CD4-positive, alpha-beta T cell treated with Interleukin-12 subunit alpha and Interleukin-12 subunit beta, for 1 hour (primary cell): ENCODE measurements around the gene DCAF8.

Experiments
- DNase-seq: peaks from one replicate; pipeline ENCODE4 v3.0.0-alpha.2; 2020

The DCAF8 gene

GRCh38 chr1:160261556-160261892 is 825 bp downstream of the DCAF8 start:
- peak; percentile 88 for DNase-seq

GRCh38 chr1:160260406-160261382 is 1.7 kb downstream of the DCAF8 start:
- DNase-seq: peak; percentile 15

GRCh38 chr1:160258177-160258798 is 4.1 kb downstream of the DCAF8 start:
- no peak for DNase-seq

- DNase-seq: no peak
Observed at GRCh38 chr1:160257411-160258015, 4.8 kb downstream of the DCAF8 start.

DNA sequence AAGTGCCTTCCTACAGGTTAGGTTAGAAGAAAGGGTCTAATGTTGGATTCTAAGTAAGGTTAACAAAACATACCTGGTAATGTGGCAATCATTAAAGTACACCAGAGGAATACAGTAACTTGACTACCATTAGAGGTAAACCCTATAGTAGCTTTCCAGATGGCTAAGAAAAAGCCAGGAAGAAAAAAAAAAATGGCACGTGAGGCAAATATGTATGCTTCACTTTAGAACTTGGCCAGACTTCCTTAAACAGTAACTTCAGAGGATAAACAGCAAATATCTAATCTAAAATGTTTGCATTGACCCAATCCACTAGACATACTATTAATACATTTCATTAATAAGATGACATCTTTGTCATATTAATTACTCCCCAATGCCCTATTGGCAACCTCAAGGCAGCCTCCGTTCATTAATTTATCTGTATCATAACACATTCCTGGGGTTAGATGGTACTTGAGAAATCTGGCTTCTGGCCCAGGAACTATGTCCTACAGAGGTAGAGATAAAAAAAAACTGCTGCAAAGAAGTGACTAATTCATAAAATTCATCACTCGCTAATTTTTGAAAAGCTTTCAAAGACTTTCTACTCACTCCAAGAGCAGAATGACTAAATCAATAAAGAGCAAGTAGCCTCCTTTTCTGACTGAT is 5.8 kb downstream of the DCAF8 start:
- DNase-seq: no peak

DNA sequence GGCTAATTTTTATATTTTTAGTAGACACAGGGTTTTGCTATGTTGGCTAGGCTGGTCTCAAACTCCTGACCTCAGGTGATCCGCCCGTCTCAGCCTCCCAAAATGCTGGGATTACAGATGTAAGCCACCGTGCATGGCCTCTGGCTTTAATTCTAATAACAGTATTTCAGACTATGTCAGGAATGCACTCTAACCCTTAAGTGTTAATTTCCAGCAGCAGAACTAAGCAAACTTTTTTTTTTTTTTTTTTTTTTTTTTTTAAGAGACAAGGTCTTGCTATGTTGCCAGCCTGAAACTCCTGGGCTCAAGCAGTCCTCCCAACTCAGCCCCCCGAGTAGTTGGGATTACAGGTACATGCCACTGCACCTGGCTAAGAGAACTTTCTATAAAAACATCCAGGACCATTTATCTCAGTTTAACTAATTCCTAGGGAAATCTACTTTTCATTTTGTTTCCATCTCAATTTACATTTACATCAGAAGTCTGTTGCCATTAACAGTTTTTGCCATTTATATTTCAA is 6.5 kb downstream of the DCAF8 start:
- no peak for DNase-seq

DNA sequence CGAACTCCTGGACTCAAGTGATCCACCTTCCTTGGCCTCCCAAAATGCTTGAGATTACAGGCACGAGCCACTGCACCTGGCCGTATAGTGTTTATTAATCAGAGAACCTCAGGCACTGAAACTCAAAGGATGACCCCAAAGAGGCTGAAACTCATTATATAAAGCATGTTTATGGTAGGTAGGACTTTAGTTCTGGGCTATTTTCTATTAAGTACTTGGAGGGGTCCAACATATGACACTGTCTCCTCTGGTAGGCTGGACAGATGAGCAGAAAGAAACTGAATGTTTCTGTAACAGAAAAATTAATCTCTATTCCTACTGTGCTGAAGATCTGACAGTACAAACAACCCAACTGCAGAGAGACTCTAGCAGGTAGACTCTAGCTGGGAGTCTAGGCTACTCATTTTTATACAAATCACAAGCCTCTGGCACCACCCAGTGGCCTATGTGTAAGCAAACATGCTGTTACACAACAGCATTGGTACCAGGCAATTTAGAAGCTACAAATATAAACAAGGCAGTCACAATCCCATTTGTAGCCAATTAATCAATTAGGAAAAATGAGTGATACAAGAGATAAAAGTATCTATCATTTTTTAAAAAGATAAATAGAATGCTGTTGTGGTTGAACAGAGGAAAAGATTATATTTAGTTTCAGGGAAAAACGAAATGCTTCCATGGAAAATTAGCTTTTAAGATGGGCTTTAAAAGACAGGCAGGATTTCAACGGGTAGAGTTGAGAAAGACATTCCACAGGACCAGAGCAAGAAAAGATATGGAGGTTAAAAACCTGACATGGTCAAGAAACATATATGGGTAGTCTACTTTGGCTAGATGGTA is 10.4 kb downstream of the DCAF8 start:
- peak; percentile 71 for DNase-seq

DNA sequence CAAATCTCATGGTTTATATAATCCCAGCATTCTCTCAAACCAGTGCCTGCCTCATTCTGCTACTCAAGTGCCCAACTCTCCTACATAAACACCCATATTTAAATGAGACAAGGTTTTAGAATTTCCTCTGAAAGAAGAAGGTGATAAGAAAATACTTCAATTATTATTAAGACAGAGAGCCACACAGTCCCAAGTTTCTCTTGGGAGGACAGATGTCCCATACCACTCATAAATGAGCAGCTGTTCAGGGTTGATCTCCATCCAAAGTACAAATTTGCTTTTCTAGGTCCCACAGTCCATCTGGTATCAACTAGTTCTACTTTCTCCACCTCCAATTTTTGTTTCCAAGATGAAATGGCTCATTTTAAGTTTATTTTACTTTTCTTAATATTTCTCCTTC is 11.3 kb downstream of the DCAF8 start:
- no peak for DNase-seq

DNA sequence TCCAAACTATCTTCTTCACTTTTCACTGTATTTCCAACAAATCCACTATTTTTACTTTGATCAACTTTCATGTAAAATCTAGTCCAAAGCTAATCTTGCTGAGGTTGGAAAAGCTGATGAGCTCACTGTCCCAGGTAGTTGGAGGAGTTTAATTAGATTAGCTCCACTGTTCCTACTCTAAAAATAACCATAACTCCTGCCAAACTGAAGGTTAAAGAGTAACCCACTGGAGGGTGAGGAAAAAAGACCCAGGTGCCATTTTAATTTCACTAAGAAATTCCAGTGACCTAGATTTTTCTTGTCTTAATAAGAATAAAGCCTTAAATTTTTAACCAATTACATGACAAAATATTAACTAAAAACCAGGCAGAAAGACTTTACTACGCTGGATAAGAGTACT is 15.3 kb downstream of the DCAF8 start:
- no peak for DNase-seq

DNA sequence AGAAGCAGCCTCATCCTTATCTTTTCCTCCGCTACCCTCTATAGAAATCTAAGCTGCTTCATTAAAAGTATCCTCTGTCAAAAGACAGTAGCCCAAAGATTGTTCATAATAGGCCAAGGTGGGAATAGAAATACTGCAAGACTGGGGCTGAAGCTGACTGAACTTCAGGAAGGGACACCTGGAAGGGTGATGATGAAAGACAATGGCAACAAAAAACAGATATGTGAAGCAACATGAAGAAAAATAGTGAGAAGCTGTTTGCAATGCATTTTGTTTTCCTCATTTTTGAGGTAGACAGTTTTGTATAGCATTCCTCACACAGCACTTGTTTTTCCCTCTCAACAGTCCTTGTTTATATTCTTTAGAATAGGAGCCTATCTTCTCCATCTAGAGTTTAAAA is 16.9 kb downstream of the DCAF8 start:
- DNase-seq: no peak

DNA sequence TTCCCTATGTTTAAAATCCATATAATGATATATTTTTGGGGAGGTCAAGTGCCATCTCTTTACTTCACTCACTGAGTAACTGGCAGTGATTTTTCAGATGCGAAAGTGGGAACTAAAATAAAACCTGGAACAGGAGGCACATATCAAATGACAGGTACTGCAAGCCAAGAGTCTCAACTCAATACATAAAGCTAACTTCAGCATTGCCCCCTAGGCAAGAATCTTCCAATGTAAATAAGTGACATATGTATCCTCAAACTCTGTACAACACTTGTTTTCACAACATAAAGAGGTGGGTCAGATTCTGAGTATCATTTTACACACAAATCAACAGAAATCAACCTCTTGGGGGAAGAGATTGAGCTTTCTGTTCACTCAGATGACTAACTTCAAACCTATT is 18.1 kb downstream of the DCAF8 start:
- DNase-seq: no peak

- no peak for DNase-seq
Observed at GRCh38 chr1:160243767-160244166, 18.6 kb downstream of the DCAF8 start.

DNA sequence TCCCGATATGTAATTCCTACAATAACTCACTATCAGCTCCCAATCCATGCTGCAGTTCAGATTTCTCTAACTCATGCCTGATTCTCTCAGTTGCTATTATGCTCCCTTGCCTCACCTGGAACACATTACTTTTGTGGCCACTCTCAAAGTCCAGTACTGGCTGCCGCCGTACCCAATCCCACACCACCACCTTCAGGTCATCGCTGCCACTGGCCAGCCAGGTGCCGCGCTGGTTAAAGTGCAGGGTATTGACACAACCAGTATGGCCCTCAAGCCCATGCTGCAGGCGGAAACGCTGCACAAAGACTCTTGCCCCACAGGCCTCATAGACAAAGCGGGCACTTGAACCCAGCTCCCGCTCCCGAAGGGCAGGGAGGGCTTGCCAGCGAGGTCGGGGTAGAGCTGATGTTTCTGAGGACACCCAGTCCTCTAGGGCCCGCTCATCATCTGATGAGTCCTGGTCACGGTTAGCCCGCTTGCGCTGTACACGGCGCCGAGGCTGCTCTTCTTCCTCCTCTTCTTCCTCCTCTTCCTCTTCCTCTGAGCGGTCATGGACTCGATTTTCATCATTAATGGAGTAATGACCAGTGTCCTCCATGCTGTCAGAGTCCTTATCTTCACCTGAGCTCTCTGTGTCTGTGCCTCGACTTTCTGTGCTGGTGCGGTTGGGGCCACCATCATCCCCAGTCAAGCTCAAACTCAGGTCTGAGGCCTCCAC is 22.6 kb downstream of the DCAF8 start:
- DNase-seq: no peak

DNA sequence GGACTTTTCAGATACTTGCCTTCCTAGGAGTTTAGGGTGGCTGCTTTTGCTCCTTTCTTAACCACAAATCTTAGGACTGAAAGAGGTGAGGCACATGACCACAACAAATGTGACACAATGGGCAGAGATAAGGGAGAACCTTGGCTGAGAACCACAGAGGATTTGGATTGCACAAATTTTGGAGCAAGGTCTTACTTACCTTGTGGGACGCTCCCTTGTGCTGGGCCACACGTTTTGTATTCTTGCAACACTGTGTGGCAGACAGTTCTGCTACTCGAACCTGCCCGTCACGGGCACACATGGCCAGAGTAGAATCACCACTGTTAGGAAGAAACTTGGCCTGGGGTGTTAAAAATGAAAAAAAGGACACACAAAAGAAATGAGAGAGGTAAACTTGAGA is 23.9 kb downstream of the DCAF8 start:
- no peak for DNase-seq

DNA sequence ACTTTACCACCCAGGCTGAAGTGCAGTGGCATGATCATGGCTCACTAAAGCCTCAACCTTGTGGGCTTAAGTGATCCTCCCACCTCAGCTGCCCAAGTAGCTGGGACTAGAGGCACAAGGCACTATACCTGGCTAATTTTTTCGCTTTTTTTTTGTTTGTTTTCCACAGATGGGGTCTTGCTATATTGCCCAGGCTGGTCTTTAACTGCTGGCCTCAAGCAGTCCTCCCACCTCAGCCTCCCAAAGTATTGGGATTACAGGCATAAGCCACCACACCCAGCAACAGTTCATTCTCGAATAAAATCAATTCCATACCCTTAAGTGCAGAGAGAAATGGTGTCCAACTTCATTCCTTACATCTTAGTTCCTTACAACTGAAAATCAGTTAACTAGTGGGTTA is 24.8 kb downstream of the DCAF8 start:
- no peak for DNase-seq

DNA sequence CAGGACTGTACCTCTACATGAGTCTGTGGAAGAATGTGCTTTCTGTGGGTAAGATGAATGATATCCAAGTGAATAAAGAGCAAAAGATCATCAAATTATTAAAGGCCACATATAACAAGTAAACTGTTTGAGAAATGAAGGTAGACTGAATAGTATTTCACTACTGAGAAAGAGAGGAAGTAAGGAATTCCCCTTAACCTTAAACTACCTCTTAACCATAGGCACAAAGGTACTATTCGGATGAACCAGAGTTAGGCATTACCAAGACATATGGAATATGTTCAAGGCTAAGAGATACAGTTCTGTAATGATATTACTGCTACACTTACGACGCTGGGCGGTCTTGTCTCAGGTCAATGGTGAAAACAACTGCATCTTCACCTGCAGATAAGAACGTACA is 25.5 kb downstream of the DCAF8 start:
- no peak for DNase-seq

DNA sequence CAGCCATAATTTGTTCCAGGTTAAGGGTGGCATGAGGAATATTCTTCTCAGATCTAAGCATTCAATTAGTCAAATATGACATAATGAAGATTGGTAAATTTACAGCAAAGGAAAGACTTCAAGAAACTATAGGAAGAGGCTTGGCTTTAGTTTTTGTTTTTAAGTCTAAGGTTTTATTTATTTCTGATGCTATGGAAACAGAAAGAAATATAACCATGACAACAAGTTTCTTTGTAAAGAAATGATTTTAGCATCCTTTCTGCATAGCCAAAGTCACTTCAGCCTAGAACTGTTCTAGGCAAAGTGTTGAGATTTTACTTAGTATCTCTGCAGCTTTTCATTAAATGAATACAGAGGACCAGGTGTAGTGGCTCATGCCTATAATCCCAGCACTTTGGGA is 29.4 kb downstream of the DCAF8 start:
- DNase-seq: no peak

DNA sequence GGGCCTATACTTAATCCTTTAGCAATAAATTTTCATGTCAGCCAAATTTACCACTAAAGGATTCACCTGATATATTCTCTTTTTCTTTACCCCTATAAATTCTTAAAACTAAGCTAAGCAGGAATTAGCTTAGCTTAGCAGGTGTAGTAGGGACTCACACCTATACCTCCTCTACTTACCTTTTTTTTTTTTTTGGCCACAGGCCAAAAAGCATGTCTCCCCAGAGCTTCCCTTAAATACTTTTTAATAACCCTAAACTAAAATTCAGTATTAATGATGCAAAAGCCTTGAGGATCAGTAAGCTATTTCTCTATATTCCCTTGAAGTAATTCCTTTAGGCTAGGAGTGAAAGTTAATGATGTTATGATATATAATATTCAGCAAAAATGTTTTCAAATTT is 33.9 kb downstream of the DCAF8 start:
- DNase-seq: no peak

DNA sequence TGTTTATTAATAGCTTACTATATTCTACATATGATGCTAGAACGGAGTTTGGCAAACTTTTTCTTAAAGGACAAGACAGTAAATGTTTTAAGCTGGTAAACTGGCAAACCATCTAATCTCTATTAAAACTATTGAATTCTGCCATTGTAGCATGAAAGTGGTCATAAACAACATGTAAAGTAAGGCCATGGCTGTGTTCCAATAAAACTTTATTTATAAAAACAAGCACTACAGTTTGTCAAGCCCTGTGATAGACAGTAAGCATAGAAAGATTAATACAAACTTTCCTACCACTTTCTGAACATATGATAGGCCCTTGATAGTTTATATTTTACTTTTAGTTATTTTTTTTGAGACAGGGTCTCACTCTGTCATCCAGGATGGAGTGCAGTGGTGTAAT is 34.8 kb downstream of the DCAF8 start:
- no peak for DNase-seq

GRCh38 chr1:160227034-160227433 is 35.3 kb downstream of the DCAF8 start:
- DNase-seq: no peak

DNA sequence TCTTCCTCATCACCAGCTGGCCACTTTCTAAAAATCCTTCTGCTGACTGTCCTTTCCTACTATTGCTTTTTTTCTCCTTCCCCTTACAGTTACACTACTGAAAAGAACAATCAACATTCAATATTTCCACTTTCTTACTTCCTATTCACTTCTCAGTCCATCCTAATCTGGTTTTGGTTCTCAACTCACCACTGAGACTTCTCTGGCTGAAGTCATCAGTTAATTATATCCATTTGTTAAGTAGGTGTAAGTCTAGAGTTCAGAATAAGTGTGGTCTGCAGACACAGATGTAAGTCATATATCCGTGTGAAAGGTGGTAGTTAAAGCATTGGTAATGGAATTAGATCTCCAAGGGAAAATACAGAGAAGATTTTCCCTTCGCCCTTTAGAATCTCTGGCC is 35.7 kb downstream of the DCAF8 start:
- DNase-seq: no peak

DNA sequence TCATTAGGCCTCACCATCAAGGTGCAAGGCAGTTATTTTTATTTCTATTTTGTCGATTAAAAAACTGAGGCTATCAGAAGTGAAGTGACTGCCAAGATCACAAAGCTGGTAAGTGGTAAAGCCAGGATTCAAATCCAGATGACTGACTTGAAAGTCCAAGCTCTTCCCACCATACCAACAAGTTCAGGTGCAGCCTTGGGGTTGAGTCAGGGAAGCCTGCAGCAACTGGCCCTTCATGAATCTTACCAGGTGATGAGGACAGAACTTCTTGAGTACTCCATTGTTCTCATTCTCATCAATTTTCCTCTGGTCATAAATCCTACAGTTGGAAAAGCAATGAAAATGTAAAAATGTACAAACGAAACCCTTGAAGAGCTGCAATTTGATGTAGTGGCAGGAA is 37.0 kb downstream of the DCAF8 start:
- no peak for DNase-seq
